GM19099 (cell line): ENCODE data around the gene PRPSAP2.

ENCODE experiments used
- POLR2A ChIP-seq: IDR thresholded peaks from 3 replicates; pipeline ENCODE4 v1.6.1; 2011; ENCODE audit warnings: low read depth; ENCODE audit not compliant: insufficient read length; ENCODE audit errors: extremely low read depth

PRPSAP2 gene

GRCh38 chr17:18965530-18966236 lies 107.8 kb downstream of the PRPSAP2 start:
- no peak for TF ChIP-seq POLR2A

GRCh38 chr17:18966831-18967624 lies 109.1 kb downstream of the PRPSAP2 start:
- TF ChIP-seq POLR2A: no peak

GRCh38 chr17:18967916-18968315 lies 110.0 kb downstream of the PRPSAP2 start:
- TF ChIP-seq POLR2A: no peak

- no peak for TF ChIP-seq POLR2A
Observed at GRCh38 chr17:18968345-18968744, 110.4 kb downstream of the PRPSAP2 start.

GRCh38 chr17:18968945-18969887 lies 111.3 kb downstream of the PRPSAP2 start:
- no peak for TF ChIP-seq POLR2A

GRCh38 chr17:18970582-18971480 lies 112.9 kb downstream of the PRPSAP2 start:
- no peak for TF ChIP-seq POLR2A

GRCh38 chr17:18971801-18972200 lies 113.9 kb downstream of the PRPSAP2 start:
- no peak for TF ChIP-seq POLR2A

- TF ChIP-seq POLR2A: no peak
Observed at GRCh38 chr17:18974407-18975149, 116.6 kb downstream of the PRPSAP2 start.

- no peak for TF ChIP-seq POLR2A
Observed at GRCh38 chr17:18975597-18975996, 117.7 kb downstream of the PRPSAP2 start.

- no peak for TF ChIP-seq POLR2A
Observed at GRCh38 chr17:18976201-18976600, 118.3 kb downstream of the PRPSAP2 start.

- TF ChIP-seq POLR2A: no peak
Observed at GRCh38 chr17:18977021-18977420, 119.1 kb downstream of the PRPSAP2 start.

- no peak for TF ChIP-seq POLR2A
Observed at GRCh38 chr17:18977646-18978045, 119.7 kb downstream of the PRPSAP2 start.

- no peak for TF ChIP-seq POLR2A
Observed at GRCh38 chr17:18978050-18978449, 120.1 kb downstream of the PRPSAP2 start.
